Activated T-cell treated with anti-CD3 and anti-CD28 coated beads for 1 hour (primary cell): ENCODE measurements around the gene RPS6KB1.
"Not testable (repeated sequence)": the region's sequence is repeated elsewhere in the genome, so short reads cannot be mapped to it uniquely, and the experiment has no call there.

Source experiments
- DNase-seq: peaks from one replicate; pipeline ENCODE4 v3.0.0-alpha.2; 2020; ENCODE audit warnings: low read depth

RPS6KB1 gene

DNA sequence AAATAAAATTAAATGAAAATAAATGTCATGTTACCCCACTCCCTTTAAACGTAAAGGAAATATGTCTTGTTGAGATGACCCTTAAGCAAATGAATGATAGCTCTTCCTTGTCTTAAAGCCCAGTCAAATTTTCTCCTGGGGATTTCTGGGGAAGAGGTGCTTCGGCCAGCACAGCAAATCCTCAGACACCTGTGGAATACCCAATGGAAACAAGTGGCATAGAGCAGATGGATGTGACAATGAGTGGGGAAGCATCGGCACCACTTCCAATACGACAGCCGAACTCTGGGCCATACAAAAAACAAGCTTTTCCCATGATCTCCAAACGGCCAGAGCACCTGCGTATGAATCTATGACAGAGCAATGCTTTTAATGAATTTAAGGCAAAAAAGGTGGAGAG lies 53.5 kb downstream of the RPS6KB1 start:
- DNase-seq: not testable (repeated sequence)

DNA sequence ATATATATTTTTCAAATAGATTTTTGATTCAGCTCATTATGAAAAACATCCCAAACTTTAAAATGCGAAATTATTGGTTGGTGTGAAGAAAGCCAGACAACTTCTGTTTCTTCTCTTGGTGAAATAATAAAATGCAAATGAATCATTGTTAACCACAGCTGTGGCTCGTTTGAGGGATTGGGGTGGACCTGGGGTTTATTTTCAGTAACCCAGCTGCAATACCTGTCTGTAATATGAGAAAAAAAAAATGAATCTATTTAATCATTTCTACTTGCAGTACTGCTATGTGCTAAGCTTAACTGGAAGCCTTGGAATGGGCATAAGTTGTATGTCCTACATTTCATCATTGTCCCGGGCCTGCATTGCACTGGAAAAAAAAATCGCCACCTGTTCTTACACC lies 54.4 kb downstream of the RPS6KB1 start:
- DNase-seq: not testable (repeated sequence)

DNA sequence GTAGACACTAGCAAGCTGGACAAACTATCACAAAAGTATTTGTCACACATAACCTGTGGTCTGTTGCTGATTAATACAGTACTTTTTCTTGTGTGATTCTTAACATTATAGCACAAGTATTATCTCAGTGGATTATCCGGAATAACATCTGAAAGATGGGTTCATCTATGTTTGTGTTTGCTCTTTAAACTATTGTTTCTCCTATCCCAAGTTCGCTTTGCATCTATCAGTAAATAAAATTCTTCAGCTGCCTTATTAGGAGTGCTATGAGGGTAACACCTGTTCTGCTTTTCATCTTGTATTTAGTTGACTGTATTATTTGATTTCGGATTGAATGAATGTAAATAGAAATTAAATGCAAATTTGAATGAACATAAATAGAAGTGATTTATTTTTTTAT lies 57.1 kb downstream of the RPS6KB1 start:
- DNase-seq: no peak

DNA sequence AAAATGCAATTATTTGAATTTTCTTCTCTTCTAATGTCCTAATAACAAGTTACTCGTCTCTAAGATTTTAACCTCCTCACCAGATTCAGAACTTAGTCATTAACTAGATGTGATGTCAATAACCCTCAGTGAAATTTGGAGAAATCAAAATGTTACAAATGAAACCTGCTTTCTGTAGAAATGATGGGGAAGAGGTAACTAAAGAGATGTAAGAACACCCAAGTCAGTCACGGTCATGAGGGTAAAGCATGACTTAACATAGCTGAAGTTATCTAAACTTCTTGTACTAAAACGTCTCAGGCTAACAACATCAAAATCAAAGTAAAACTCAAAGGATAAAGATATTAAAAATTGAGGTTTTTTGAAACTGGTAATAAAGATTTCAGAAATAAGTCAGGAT lies 61.9 kb downstream of the RPS6KB1 start:
- no peak for DNase-seq

DNA sequence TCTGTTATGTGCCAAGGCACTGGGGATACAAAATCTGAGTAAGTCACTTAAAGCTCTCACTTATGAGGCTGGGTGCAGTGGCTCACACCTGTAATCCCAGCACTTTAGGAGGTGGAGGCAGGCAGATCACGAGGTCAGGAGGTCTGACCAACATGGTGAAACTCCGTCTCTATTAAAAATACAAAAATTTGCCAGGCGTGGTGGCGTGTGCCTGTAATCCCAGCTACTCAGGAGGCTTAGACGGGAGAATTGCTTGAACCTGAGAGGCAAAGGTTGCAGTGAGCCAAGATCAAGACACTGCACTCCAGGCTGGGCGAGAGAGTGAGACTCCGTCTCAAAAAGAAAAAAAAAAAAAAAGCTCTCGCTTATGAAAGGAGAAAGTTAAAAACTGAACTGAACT lies 66.7 kb downstream of the RPS6KB1 start:
- DNase-seq: not testable (repeated sequence)

DNA sequence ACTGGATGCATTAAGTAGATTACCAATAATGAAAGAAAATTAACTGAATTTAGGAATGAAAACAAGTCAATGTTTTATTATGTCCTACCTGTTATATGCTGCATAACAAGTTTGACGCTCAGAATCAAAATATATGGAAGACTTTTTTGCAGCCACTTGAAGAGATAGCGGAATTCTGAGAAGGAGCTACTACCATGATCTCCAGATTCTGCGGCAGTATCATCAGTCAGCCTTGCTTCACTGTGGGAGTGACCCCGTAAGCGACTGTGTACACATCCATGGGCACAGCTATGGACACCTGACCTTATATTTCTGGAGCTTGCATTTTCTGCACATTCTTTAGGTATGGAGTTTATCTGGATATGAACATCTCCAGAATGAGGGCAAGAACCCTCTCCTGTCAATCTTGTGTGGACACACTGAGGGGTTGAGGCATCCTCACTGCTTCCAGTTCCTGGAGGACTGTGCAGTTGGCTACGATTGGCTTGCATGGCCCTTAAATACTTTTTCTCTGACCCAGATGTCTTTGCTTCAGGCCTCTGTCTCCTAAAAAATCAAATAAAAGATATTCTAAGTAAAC lies 69.9 kb downstream of the RPS6KB1 start:
- no peak for DNase-seq

DNA sequence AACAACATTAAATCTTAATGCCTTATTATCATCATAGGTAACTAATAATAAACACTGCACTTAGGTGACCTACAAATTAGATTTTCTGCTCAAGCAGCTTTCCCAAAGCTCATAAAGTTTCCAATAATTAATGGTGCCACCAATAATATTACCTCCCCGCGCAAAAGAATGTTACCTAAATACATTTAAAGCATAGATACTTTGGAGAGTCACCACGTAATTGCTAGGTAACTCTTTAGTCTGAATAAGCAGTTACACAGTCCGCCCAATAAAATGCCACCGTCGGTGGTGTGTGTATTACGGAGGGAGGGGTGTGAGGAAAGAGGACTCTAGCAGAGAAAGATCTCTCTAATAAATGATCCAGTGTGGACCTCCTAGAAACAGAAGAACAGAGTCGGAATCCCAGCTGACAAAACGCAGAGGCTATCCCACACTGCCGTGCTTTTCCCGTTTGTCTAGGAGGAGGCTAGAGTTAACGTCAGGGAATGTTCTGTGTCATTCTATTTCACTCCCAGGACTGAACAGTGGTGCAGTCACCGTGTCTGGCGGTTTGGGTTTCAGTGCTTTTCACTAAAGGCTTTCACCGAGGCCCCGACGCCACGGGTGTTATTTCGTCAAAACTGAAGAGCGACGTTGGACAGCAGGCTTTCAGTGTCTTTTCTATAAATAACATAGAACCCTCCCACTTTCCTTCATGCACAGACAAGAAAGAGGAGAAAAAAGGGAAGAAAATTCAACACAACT lies 71.0 kb downstream of the RPS6KB1 start:
- DNase-seq: peak; percentile 42

DNA sequence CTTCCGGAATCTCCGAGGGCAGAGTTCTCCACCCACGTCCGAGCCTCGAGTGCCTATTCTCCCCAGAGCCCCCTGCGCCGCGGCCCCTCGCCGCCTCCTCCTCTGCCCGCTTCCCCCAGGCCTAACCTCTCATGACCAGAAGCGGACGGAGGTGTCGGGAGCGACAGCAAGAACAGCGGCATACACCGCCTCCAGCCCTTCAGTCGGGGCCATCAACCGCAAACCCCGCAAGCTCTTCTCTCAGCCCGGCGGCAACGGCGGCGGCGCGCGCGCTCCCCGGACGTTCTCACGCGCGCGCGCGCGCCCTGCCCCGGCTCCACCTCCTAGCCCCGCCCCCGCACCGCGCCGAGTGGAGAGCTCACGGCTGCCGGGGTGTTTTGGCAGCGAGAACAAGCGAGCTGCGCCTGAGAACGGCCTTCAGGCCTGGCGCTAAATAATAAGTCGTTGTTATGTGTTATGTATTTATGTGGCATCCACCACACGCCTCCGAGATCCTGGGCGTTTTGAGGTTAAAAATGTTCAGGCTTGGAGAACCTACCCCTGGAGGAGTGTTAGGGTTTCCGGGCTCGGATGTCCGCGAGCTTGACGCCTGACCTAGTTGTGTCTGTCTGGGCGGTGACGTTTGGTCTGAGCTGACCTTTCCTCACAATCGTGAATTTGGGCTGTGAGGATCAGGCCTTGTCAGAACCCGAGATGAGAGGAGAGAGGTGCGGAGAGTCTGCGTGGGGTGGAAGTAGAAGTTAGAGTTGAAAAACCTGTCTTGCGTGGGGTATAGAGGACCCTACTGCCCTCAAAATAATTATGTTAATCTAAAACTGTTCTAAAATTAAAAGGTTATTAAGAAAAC lies 71.8 kb downstream of the RPS6KB1 start, which contains the start of gene RNFT1:
Gene RNFT1 (minus strand): TSS at position 259 of the 847 bp plus-strand sequence. CDS start 77 bp downstream, at position 182.
- peak; percentile 95 for DNase-seq

DNA sequence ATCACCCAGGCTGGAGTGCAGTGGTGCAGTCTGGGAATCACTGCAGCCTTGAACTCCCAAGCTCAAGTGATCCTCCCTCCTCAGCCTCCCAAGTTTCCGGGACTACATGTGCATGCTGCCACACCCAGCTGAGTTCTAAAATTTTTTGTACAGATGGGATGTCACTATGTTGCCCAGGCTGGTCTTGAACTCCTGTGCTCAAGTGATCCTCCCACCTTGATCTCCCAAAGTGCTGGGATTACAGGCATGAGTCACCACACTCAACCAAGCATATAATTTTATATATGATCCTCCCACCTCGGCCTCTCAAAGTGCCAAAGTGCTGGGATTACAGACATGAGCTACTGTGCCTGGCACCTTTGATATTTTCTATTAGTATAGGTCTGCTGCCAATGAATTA lies 78.8 kb downstream of the RPS6KB1 start:
- not testable (repeated sequence) for DNase-seq

DNA sequence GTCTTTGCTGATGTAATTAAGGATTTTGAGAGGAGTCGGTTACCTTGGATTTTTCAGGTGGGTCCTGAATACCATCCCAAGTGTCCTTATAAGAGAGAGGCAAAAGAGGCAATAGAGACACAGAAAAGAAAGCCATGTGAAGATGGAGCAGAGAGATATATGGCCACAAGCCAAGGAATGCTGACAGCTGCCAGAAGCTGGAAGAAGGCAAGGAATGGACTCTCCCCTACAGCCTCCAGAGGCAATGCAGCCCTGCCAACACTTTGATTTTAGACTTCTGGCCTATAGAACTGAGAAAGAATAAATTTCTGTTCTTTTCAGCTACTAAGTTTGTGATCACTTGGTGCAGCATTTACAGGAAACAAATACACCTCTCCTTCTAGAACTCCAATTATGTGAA lies 79.9 kb downstream of the RPS6KB1 start:
- DNase-seq: no peak

DNA sequence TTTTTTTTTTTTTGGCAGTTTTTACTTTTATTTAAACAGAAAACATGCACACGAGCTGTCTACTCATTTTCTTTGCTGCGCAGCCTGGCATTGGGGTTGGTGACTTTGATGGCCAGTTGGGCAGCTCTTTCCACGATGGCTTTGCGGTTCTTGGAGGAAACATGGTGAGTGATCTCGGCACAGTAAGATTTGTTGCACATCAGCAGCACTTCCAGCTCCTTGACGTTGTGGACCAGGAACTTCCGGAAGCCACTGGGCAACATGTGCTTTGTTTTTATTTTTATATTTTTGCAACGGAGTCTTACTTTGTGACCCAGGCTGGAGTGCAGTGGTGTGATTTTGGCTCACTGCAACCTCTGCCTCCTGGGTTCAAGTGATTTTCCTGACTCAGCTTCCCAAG lies 80.6 kb downstream of the RPS6KB1 start:
- DNase-seq: not testable (repeated sequence)

DNA sequence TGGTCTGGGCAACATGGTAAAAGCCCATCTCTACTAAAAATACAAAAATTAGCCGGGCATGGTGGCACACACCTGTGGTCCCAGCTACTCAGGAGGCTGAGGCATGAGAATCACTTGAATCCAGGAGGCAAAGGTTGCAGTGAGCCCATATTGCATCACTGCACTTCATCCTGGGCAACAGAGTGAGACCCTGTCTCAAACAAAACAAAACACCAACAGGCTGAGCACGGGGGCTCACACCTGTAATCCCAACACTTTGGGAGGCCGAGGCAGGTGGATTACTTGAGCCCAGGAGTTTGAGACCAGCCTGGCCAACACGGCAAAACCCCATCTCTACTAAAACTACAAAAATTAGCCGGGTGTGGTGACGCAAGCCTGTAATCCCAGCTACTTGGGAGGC lies 82.2 kb downstream of the RPS6KB1 start:
- DNase-seq: not testable (repeated sequence)

DNA sequence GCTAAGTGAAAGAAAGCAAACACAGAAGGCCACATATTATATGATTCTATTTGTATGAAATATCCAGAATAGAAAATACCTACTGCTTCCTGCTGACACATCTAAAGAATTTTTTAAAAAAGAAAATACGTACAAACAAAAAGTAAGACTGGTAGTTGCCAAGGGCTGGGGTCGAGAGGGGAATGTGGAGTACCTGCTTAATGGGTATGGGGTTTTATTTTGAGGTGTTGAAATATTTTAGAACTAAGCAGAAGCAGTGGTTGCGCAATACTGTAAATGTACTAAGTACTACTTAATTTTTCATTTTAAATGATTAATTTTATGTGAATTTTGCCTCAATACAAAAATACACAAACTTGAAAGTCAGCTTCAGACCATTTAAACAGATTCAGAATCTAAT lies 103.7 kb downstream of the RPS6KB1 start:
- not testable (repeated sequence) for DNase-seq
